Measurements from ENCODE around the gene CD68. TPM values are rescaled to one million over a fixed set of nuclear protein-coding genes. Genes with fewer than 3 reads are reported as not detected.

Gene CD68
- total and polyA plus RNA-seq, 3 donors from 2014 or later: 2.0 to 54.8 (median 6.4) TPM

DNA sequence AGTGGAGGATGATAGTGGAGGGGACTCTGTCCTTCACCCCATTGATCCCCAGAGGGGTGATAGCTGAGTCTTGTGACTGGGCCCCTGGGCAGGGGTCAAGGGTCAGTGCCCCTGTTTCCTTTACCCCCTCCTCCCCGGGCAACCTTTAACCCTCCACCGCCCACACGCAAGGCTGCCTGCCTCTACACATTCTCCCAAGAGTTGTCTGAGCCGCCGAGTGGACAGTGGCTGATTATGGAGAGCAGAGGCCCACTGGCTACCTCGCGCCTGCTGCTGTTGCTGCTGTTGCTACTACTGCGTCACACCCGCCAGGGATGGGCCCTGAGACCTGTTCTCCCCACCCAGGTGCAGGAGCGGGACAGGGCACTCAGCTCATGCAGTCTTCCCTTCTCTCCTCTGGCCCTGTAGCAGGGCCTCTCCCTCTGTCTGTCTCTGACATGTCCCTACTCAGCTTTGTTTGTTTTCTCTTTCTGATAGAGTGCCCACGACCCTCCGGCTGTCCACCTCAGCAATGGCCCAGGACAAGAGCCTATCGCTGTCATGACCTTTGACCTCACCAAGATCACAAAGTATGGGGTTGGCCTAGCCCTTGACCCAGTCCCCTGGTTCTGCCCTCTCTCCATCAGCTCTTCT, 50.6 kb downstream of the CD68 start, which contains the start of gene SHBG:
Gene SHBG, plus strand, starts transcription at position 197 of the 633 bp plus-strand sequence. Its CDS starts 38 bp downstream, at position 235.
- Histone ChIP-seq H3K4me3 (no peak within 1 kb of the TSS), H3K4me1 (peaks cover 22% of the 10 kb centered on the region), H3K27me3 (no peaks in the 10 kb centered on the region), H3K9me3 (no peaks in the 10 kb centered on the region), H3K27ac (no peak within 1 kb of the TSS), H3K36me3 (ENCODE audit: low read depth, missing control alignments) (no peaks in the 10 kb centered on the region)
- 76 to 81% methylated on average over 13 of the region's 13 CpGs for WGBS, 2 donors
- no peak for DNase-seq
- intact Hi-C loops (cut with DNase I; ENCODE audit: low total_unique reads): no loop called here
- TF ChIP-seq POLR2A (IDR thresholded peaks at IDR 0.05) (no peak), CTCF (IDR thresholded peaks at IDR 0.05) (no peak)

Small RNAs within 50 kb of the gene (small RNA-seq; reads per million reads assigned to genes)
- gene CD68 (0 reads per million in 2 donors), gene RF00019 (0 reads per million in 2 donors), gene SNORA48 (0 reads per million in 2 donors), gene SNORD10 (0 reads per million in 2 donors)

Other genes with a start within 250 kb of the CD68 start
- gene ACAP1, start 243.1 kb upstream of the CD68 start, total RNA-seq: 100 to 1,000 TPM in 1 of 2 donors, 10 to 100 TPM in 1; 12.6 to 140 TPM
- gene ACAP1, start 243.1 kb upstream of the CD68 start, polyA plus RNA-seq (ENCODE audit: insufficient read depth, low read depth, low replicate concordance): 95.2 TPM
- gene KCTD11, start 227.5 kb upstream of the CD68 start, total RNA-seq: 1 to 10 TPM; 4.8 to 5.0 TPM
- gene KCTD11, start 227.5 kb upstream of the CD68 start, polyA plus RNA-seq (ENCODE audit: insufficient read depth, low read depth, low replicate concordance): 6.8 TPM
- 1 to 10 TPM; 2.8 to 6.6 TPM for gene TMEM95, start 224.5 kb upstream of the CD68 start, total RNA-seq
- gene TMEM95, start 224.5 kb upstream of the CD68 start, polyA plus RNA-seq (ENCODE audit: insufficient read depth, low read depth, low replicate concordance): 9.9 TPM
- 1 to 10 TPM; 3.7 to 6.8 TPM for gene TNK1, start 198.5 kb upstream of the CD68 start, total RNA-seq
- 4.0 TPM for gene TNK1, start 198.5 kb upstream of the CD68 start, polyA plus RNA-seq (ENCODE audit: insufficient read depth, low read depth, low replicate concordance)
- gene PLSCR3, start 185.1 kb upstream of the CD68 start, total RNA-seq: 10 to 100 TPM; 13.6 to 19.4 TPM
- 14.2 TPM for gene PLSCR3, start 185.1 kb upstream of the CD68 start, polyA plus RNA-seq (ENCODE audit: insufficient read depth, low read depth, low replicate concordance)
- gene TMEM256, start 175.5 kb upstream of the CD68 start, total RNA-seq: 10 to 100 TPM; 18.7 to 33.3 TPM
- gene TMEM256, start 175.5 kb upstream of the CD68 start, polyA plus RNA-seq (ENCODE audit: insufficient read depth, low read depth, low replicate concordance): 27.3 TPM
- gene NLGN2, start 171.8 kb upstream of the CD68 start, total RNA-seq: 10 to 100 TPM in 1 of 2 donors, 1 to 10 TPM in 1; 9.9 to 10.7 TPM
- gene NLGN2, start 171.8 kb upstream of the CD68 start, polyA plus RNA-seq (ENCODE audit: insufficient read depth, low read depth, low replicate concordance): 8.4 TPM
- 10 to 100 TPM in 1 of 2 donors, 1 to 10 TPM in 1; 8.5 to 18.7 TPM for gene SPEM1, start 159.3 kb upstream of the CD68 start, total RNA-seq
- 67.7 TPM for gene SPEM1, start 159.3 kb upstream of the CD68 start, polyA plus RNA-seq (ENCODE audit: insufficient read depth, low read depth, low replicate concordance)
- 100 to 1,000 TPM in 1 of 2 donors, 10 to 100 TPM in 1; 41.4 to 202 TPM for gene SPEM2, start 154.0 kb upstream of the CD68 start, total RNA-seq
- 111 TPM for gene SPEM2, start 154.0 kb upstream of the CD68 start, polyA plus RNA-seq (ENCODE audit: insufficient read depth, low read depth, low replicate concordance)
- gene SPEM3, start 150.8 kb upstream of the CD68 start, total RNA-seq: 10 to 100 TPM in 1 of 2 donors, 1 to 10 TPM in 1; 5.7 to 18.8 TPM
- 63.0 TPM for gene SPEM3, start 150.8 kb upstream of the CD68 start, polyA plus RNA-seq (ENCODE audit: insufficient read depth, low read depth, low replicate concordance)
- gene TMEM102, start 144.2 kb upstream of the CD68 start, total RNA-seq: 10 to 100 TPM in 1 of 2 donors, 1 to 10 TPM in 1; 7.9 to 11.7 TPM
- 6.5 TPM for gene TMEM102, start 144.2 kb upstream of the CD68 start, polyA plus RNA-seq (ENCODE audit: insufficient read depth, low read depth, low replicate concordance)
- gene FGF11, start 140.1 kb upstream of the CD68 start, total RNA-seq: 1 to 10 TPM; 3.2 to 4.2 TPM
- gene FGF11, start 140.1 kb upstream of the CD68 start, polyA plus RNA-seq (ENCODE audit: insufficient read depth, low read depth, low replicate concordance): 4.6 TPM
- gene CHRNB1, start 134.6 kb upstream of the CD68 start, total RNA-seq: 1 to 10 TPM; 6.2 to 7.4 TPM
- gene CHRNB1, start 134.6 kb upstream of the CD68 start, polyA plus RNA-seq (ENCODE audit: insufficient read depth, low read depth, low replicate concordance): 6.9 TPM
- gene ZBTB4, start 100.0 kb upstream of the CD68 start, total RNA-seq: 10 to 100 TPM; 34.0 to 43.4 TPM
- 39.5 TPM for gene ZBTB4, start 100.0 kb upstream of the CD68 start, polyA plus RNA-seq (ENCODE audit: insufficient read depth, low read depth, low replicate concordance)
- 1 to 10 TPM; 1.8 to 3.9 TPM for gene SLC35G6, start 98.2 kb upstream of the CD68 start, total RNA-seq
- 3.9 TPM for gene SLC35G6, start 98.2 kb upstream of the CD68 start, polyA plus RNA-seq (ENCODE audit: insufficient read depth, low read depth, low replicate concordance)
- 100 to 1,000 TPM; 359 to 391 TPM for gene POLR2A, start 95.3 kb upstream of the CD68 start, total RNA-seq
- gene POLR2A, start 95.3 kb upstream of the CD68 start, polyA plus RNA-seq (ENCODE audit: insufficient read depth, low read depth, low replicate concordance): 175 TPM
- gene TNFSF12, start 30.6 kb upstream of the CD68 start, total RNA-seq: 10 to 100 TPM; 17.0 to 20.6 TPM
- gene TNFSF12, start 30.6 kb upstream of the CD68 start, polyA plus RNA-seq (ENCODE audit: insufficient read depth, low read depth, low replicate concordance): 21.5 TPM
- gene TNFSF13, start 20.9 kb upstream of the CD68 start, total RNA-seq: 1 to 10 TPM; 1.2 to 5.1 TPM
- gene TNFSF13, start 20.9 kb upstream of the CD68 start, polyA plus RNA-seq (ENCODE audit: insufficient read depth, low read depth, low replicate concordance): 11.5 TPM
- 10 to 100 TPM; 77.4 to 83.5 TPM for gene SENP3, start 17.7 kb upstream of the CD68 start, total RNA-seq
- 108 TPM for gene SENP3, start 17.7 kb upstream of the CD68 start, polyA plus RNA-seq (ENCODE audit: insufficient read depth, low read depth, low replicate concordance)
- 10 to 100 TPM; 55.7 to 88.7 TPM for gene MPDU1, start 4.2 kb downstream of the CD68 start, total RNA-seq
- gene MPDU1, start 4.2 kb downstream of the CD68 start, polyA plus RNA-seq (ENCODE audit: insufficient read depth, low read depth, low replicate concordance): 60.9 TPM
- 1 to 10 TPM; 2.8 to 4.0 TPM for gene SOX15, start 10.5 kb downstream of the CD68 start, total RNA-seq
- 2.6 TPM for gene SOX15, start 10.5 kb downstream of the CD68 start, polyA plus RNA-seq (ENCODE audit: insufficient read depth, low read depth, low replicate concordance)
- gene FXR2, start 35.3 kb downstream of the CD68 start, total RNA-seq: 10 to 100 TPM; 53.8 to 60.3 TPM
- 76.0 TPM for gene FXR2, start 35.3 kb downstream of the CD68 start, polyA plus RNA-seq (ENCODE audit: insufficient read depth, low read depth, low replicate concordance)
- 100 to 1,000 TPM; 108 to 112 TPM for gene SAT2, start 48.2 kb downstream of the CD68 start, total RNA-seq
- gene SAT2, start 48.2 kb downstream of the CD68 start, polyA plus RNA-seq (ENCODE audit: insufficient read depth, low read depth, low replicate concordance): 128 TPM
- 1 to 10 TPM; 3.2 to 6.1 TPM for gene SHBG, start 50.5 kb downstream of the CD68 start, total RNA-seq
- gene SHBG, start 50.5 kb downstream of the CD68 start, polyA plus RNA-seq (ENCODE audit: insufficient read depth, low read depth, low replicate concordance): 17.8 TPM
- 10 to 100 TPM in 1 of 2 donors, 1 to 10 TPM in 1; 6.1 to 11.6 TPM for gene ATP1B2, start 71.3 kb downstream of the CD68 start, total RNA-seq
- gene ATP1B2, start 71.3 kb downstream of the CD68 start, polyA plus RNA-seq (ENCODE audit: insufficient read depth, low read depth, low replicate concordance): 10.1 TPM
- gene TP53, start 107.9 kb downstream of the CD68 start, total RNA-seq: 10 to 100 TPM; 45.0 to 47.1 TPM
- gene TP53, start 107.9 kb downstream of the CD68 start, polyA plus RNA-seq (ENCODE audit: insufficient read depth, low read depth, low replicate concordance): 32.1 TPM
- 10 to 100 TPM; 10.5 to 11.3 TPM for gene WRAP53, start 108.8 kb downstream of the CD68 start, total RNA-seq
- gene WRAP53, start 108.8 kb downstream of the CD68 start, polyA plus RNA-seq (ENCODE audit: insufficient read depth, low read depth, low replicate concordance): 12.0 TPM
- 1 to 10 TPM in 1 of 2 donors, under 1 TPM in 1; 0.93 to 2.0 TPM for gene EFNB3, start 125.6 kb downstream of the CD68 start, total RNA-seq
- gene EFNB3, start 125.6 kb downstream of the CD68 start, polyA plus RNA-seq (ENCODE audit: insufficient read depth, low read depth, low replicate concordance): 3.5 TPM
- 10 to 100 TPM; 11.7 to 22.7 TPM for gene DNAH2, start 138.1 kb downstream of the CD68 start, total RNA-seq
- 24.9 TPM for gene DNAH2, start 138.1 kb downstream of the CD68 start, polyA plus RNA-seq (ENCODE audit: insufficient read depth, low read depth, low replicate concordance)